Retinal pigment epithelial cell (primary cell): Measurements from ENCODE around the gene BBS9.

Source experiments
- DNase-seq: peaks from one replicate; pipeline ENCODE4 v3.0.0-alpha.2; 2010; ENCODE audit warnings: low read depth
- H3K4me3 ChIP-seq: 2 replicates; pipeline ENCODE4 v1.5.1; 2011; ENCODE audit warnings: mild to moderate bottlenecking, low read length, control low read depth, moderate library complexity
- TF ChIP-seq, protein P1 (sequence below): conservative IDR thresholded peaks from 2 replicates; pipeline ENCODE4 v1.5.1; 2011; ENCODE audit warnings: low read depth, low read length, control low read depth, inconsistent platforms

The BBS9 gene

GRCh38 chr7:33128990-33129805, at the start of gene BBS9:
Gene BBS9 (plus strand): TSS chr7:33129564. CDS start chr7:33146253, 16,689 bp downstream.
- TF ChIP-seq, protein P1, sequence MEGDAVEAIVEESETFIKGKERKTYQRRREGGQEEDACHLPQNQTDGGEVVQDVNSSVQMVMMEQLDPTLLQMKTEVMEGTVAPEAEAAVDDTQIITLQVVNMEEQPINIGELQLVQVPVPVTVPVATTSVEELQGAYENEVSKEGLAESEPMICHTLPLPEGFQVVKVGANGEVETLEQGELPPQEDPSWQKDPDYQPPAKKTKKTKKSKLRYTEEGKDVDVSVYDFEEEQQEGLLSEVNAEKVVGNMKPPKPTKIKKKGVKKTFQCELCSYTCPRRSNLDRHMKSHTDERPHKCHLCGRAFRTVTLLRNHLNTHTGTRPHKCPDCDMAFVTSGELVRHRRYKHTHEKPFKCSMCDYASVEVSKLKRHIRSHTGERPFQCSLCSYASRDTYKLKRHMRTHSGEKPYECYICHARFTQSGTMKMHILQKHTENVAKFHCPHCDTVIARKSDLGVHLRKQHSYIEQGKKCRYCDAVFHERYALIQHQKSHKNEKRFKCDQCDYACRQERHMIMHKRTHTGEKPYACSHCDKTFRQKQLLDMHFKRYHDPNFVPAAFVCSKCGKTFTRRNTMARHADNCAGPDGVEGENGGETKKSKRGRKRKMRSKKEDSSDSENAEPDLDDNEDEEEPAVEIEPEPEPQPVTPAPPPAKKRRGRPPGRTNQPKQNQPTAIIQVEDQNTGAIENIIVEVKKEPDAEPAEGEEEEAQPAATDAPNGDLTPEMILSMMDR, result no peak
- peak; percentile 48 for DNase-seq
- H3K4me3 ChIP-seq, result peak within 1 kb of the TSS; percentile 79

DNA sequence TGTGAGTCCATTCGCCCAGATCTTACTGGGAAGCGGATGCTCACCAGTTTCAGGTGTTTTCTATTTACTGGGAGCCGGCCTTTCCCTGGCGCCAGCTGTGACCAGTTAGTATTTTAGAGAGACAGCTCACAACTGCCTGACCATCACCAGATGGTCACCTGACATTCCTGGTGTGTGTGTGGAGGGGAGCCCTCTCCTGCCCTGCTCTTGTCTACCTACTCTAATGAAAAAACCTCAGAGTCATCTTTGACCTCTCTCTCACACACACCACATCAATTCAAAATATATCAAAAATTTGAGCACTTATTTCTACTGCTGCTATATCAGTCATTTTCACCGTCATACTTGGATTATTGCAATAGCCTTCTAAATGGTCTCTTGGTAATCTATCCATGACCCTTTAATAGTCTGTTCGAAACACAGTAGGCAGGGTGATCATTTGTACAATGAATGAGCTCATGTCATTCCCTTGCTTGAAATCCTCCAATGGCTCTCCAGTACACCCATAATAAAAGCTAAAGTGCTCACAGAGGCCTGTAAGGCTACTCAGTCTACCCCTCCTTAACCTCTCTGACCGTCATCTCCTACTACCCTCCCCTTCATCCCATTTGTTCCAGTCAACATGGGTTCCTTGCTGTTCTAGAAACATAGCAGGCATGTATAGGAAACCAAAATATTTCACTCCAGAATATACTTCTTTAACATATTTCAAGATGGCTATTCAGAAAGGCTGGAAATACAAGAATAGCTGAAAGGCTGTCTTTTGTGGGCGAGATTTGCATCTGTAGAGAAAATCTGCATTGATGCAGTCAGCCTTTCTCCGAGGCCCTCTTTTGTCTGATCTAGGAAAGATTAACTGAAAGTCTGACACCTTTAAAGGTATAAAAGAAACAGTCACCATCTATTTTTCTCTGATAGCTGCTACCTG, 49.3 kb upstream of the BBS9 start:
- H3K4me3 ChIP-seq, result no peak overlapping the region
- TF ChIP-seq, protein P1, result no peak
- DNase-seq, result no peak

DNA sequence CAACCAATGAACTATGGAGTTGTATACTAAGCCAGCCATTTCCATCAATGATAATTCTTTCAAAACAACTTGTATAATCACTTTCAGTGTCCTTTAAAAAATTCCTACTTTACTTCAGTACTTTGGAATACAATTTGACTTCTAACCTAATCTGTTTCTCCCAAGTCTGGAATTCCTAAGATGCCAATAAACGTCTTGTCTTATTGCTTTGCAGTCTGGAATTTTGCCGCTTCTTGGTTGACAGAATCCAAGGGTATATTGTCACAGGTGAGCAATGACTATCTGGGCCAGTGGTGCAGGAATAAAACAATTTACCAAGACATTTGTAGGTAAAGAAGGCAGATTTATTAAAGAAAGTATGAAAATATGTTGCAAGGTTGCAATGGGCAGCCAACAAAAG, 42.0 kb upstream of the BBS9 start:
- DNase-seq, result no peak
- H3K4me3 ChIP-seq, result no peak overlapping the region
- TF ChIP-seq, protein P1, result no peak

DNA sequence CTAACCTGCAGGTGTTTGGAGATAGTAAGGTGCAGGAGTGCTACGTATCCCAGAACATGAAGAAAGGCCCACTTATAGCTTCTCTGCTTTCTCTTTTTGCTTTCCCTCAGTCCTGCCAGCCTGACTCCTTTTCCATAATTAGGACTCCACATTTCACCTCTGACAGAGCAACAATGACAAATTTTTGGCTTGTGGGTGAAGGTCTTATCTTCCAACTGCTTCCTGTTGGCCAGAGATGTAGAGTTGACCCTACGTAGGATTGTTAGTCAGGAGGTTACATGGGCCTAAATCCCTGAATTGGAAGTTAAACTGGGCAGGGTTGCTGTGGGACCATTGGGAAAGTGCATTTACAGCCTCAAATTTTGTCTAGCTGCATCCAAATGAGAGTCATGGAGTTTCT, 41.5 kb upstream of the BBS9 start:
- no peak for DNase-seq
- no peak overlapping the region for H3K4me3 ChIP-seq
- TF ChIP-seq, protein P1, result no peak

DNA sequence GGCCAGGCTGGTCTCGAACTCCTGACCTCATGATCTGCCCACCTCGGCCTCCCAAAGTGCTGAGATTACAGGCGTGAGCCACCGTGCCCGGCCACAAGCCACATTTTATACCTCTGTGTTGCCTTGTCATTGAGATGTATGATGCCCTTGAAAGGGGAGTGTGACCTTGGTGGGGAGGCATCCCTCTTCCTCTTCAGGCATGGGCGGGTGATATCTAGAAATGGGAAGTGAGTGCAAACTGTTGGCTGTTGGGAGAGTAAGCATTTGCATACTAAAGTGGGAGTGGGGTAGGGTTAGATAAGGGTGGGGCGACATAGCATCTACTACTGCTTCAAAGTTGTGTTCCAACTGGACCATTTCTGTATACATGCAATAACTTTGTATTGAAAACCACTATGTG, 40.2 kb upstream of the BBS9 start:
- H3K4me3 ChIP-seq, result no peak overlapping the region
- DNase-seq, result no peak
- TF ChIP-seq, protein P1, result no peak

DNA sequence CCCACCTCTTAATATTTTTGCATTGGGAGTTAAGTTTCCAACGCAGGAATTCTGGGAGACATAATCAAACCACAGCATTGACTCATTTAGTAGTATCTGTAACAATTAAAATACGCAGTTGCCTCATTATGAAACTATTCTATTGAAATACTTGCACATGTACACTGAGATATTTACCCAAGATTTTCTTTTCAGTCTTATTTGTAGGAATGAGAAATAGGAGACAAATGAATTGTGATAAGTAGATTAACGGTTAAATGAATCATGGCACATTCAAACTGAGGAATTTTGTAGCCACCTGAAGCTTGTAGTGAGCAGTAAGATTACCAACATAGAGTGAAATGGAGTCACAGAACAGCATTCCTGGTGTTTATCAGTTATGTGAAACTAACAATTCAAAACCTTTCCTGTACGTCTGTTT, 38.2 kb upstream of the BBS9 start:
- no peak for DNase-seq
- H3K4me3 ChIP-seq, result no peak overlapping the region
- TF ChIP-seq, protein P1, result no peak
